GM11168 (cell line): ENCODE results near the gene PHLDA1.

Source experiments
- in situ Hi-C: fragments of 300-500 bp; cut with MboI; formaldehyde crosslinking; loops from one replicate; pipeline ENCODE4 v1.12.0; 2022; ENCODE audit warnings: low sequenced_read_pairs; ENCODE audit not compliant: unreplicated experiment

Gene PHLDA1

DNA sequence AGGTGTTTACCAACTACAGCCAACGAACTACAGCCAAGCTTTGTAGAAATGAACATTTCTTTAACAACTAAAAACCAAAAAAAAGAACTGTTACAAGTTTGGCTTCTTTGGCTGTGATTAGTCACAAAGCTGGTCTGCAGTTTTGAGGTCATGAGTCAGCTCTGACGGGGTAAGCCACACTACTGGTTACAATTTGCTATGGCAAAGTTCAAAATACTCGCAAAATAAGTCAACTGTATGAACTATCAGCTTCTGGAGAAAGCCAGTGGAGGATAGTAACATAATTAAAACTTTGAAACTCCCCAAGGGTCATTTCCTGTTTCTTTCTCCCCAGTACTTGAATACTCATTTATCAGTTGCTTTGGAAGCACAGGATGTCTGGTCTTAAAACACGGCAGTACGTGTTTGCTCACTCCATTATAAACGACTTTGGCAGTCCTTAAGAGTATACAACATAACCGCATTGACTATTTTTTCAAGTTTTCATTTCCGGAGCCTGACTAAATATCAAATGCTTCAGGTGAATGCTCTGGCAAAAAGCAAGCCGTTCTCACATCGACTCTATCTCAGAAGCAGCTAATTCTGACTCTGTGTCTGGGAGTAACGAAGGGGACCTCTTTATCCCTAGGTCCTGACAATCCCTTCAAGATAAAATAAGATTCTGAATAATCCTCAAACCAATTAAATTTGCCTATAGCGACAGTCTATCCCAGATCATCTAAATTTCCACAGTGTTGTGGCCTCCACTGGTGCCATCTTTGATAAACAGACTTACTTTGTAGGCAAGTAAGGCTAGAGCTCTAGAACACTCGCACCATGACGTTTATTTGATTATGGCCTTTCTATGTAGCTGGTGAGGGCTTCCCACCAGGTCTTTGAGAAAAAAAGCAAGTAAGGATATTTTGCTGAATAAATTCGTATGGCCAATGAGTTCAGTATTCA lies 10.6 kb downstream of the PHLDA1 start:
- in situ Hi-C loops: no loop called here

DNA sequence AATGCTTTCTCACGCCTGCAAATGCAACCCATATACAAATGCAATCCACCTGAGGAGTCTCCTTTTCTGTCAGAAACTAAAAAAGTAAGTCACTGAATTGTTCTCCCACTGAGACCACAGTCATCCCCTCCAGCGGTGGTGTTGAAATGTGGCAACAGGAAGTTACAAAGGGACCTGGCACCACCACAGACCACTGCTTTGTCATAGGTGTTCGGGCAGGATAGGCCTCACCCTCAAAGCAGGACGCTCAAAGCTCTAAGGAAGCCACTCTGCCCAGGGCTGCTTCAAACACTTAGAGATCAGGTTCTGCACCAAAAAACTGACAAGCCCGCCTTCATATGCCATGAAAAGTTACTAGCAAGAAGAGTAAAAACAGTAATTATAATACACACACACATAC lies 11.3 kb downstream of the PHLDA1 start:
- in situ Hi-C loops: no loop called here

DNA sequence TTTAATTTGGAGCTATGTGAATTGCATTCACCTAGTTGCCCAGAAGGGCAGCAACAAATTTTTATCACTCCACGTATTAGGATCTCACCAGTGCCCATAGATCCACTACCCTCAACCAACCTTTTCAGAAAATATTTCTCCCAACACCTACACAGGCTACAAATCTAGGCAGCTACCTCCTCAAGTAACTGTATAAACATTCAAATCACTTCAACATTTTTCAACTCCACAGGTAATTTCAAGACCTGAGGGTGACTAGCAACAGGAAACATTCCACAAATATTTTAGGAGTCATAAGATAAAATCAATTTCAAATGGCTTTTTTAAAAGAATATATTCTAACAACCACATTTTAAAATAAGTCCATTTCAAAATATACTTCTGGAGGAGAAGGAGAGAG lies 12.9 kb downstream of the PHLDA1 start:
- in situ Hi-C loops: no loop called here

GRCh38 chr12:76018111-76018510 lies 13.5 kb downstream of the PHLDA1 start:
- in situ Hi-C loops: no loop called here

DNA sequence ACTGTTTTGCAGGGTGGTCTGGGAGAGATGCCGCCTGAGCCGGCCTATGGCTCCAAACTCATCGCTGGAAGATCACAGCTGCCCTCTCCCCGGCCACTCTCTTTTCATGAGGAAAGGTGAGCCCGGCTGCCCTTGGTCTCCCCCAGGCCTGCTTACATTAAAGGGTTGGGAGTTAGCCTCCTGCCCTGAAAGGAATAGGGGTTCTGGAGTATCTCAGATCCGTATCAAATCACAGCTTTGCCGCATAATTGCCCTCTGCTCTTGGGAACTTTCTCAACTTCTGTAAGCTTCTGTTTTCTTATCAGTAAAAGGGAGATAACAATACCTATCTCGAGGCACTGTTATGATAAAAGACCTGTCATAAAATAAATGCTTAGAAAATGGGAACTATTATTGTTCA lies 17.6 kb downstream of the PHLDA1 start:
- in situ Hi-C loops: no loop called here

- in situ Hi-C loops: no loop called here
Observed at GRCh38 chr12:76013603-76014002, 18.0 kb downstream of the PHLDA1 start.

DNA sequence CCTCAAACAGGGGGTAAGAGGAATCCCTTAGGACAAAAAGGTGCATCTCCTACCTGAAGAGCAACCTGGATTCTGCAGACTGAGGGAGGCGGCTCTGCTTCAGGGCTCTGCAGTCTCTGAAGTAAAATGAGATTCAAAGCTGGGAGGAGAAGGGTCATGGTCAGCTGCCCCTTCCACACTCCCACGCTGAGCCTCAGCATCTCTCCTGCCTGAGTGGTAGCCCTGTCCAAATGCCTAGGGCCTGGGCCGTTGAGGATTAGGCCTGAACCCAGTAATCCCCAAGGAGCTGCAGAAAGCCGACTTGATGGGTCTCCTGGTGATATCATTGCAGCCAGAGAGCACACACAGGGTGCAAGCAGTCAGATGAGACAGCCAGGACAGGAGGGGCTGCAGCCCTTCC lies 18.9 kb downstream of the PHLDA1 start:
- in situ Hi-C loops: no loop called here

GRCh38 chr12:76010732-76011458 lies 20.7 kb downstream of the PHLDA1 start:
- in situ Hi-C loops: no loop called here

DNA sequence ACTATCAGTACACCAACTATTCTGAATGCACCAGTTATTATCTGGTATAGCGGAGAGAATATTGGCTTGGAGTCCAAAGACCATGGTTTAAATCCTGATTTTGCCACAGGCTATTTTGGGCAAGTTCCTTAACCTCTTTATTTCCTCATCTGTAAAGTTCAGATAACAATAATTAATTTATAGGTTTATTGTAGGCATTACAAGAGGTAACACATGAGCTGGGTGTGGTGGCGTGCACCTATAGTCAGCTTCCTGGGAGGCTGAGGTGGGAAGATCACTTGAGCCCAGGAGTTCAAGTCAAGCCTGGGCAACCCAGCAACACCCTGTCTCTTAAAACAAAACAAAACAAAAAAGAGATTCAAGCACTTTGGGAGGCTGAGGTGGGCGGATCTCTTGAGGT lies 23.1 kb downstream of the PHLDA1 start:
- in situ Hi-C loops: no loop called here

GRCh38 chr12:76007640-76008039 lies 23.9 kb downstream of the PHLDA1 start:
- in situ Hi-C loops: no loop called here

GRCh38 chr12:76006028-76006925 lies 25.3 kb downstream of the PHLDA1 start:
- in situ Hi-C loops: no loop called here

GRCh38 chr12:76003355-76003638 lies 28.3 kb downstream of the PHLDA1 start:
- in situ Hi-C loops: no loop called here

GRCh38 chr12:76002598-76003354 lies 28.8 kb downstream of the PHLDA1 start:
- in situ Hi-C loops: no loop called here

- in situ Hi-C loops: no loop called here
Observed at GRCh38 chr12:75998292-75999063, 33.1 kb downstream of the PHLDA1 start.

- in situ Hi-C loops: no loop called here
Observed at GRCh38 chr12:75997658-75998057, 33.9 kb downstream of the PHLDA1 start.

- in situ Hi-C loops: no loop called here
Observed at GRCh38 chr12:75996861-75997447, 34.6 kb downstream of the PHLDA1 start.

DNA sequence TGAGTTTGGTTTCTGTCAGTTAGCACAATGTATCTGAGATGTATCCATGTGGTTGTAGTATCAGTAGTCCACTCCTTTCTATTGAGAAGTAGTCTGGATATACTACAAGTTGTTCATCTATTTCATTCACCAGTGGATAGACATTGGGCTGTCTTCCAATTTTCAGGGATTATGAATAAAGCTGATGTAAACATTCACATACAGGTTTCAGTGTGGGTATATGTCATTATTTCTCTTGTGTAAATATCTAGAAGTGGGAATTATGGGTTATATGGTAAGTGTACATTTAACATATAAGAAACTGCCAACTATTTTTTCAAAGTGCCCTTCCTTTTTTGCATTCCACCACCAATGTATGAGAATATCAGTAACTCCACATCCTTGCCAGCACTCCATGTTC lies 35.9 kb downstream of the PHLDA1 start:
- in situ Hi-C loops: no loop called here

- in situ Hi-C loops: no loop called here
Observed at GRCh38 chr12:75994069-75994740, 37.4 kb downstream of the PHLDA1 start.
